ENCODE measurements around the gene COL20A1.
"Not testable (repeated sequence)": the region's sequence is repeated elsewhere in the genome, so short reads cannot be mapped to it uniquely, and the experiment has no call there.

The COL20A1 gene

DNA sequence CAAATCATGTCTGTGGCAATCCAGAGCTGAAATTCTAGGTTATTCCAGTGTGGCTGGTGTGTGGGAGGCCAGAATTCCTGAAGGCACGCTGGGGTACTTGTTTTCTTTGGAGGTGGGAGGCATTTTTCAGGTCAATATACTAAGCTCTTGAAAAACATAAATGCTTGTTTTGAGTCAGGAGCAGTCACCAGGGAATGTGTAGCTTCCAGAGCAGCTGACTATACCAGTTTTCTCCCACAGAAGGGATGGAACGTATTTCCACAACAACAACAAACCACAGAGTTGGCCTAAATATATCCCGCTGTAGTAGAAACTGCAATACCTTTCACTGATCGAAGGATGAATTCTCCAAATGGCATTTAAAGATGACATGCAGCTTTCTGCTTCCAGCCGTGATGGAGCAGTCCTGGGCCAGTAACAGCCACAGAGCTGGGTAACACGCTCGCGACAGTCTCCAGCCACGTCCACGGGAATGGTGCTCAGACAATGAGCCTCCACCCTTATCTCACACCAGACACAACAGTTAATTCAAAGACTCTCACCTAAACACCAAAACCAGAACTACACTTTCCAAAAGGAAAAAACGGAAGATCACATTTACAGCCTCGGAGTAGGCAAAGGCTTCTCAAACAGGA, 44.9 kb downstream of the COL20A1 start:
- H3K79me2 ChIP-seq (ENCODE audit: control insufficient read depth, insufficient read depth, low read length, unreplicated experiment), result no peaks in the 10 kb centered on the region
- H3K4me3 ChIP-seq (ENCODE audit: low read depth, low read length), result no peak overlapping the region
- peaks cover 17% of the 10 kb centered on the region for H3K27me3 ChIP-seq (ENCODE audit: insufficient read depth, low read length)
- no peak overlapping the region for H3K27ac ChIP-seq (ENCODE audit: low read depth, low read length)
- H3K36me3 ChIP-seq (ENCODE audit: insufficient read depth, low read length), result no peaks in the 10 kb centered on the region
- no peaks in the 10 kb centered on the region for H3K4me1 ChIP-seq (ENCODE audit: control insufficient read depth, insufficient read depth, low read length, unreplicated experiment)
- H2AFZ ChIP-seq (ENCODE audit: low read length, unreplicated experiment), result no peak overlapping the region

DNA sequence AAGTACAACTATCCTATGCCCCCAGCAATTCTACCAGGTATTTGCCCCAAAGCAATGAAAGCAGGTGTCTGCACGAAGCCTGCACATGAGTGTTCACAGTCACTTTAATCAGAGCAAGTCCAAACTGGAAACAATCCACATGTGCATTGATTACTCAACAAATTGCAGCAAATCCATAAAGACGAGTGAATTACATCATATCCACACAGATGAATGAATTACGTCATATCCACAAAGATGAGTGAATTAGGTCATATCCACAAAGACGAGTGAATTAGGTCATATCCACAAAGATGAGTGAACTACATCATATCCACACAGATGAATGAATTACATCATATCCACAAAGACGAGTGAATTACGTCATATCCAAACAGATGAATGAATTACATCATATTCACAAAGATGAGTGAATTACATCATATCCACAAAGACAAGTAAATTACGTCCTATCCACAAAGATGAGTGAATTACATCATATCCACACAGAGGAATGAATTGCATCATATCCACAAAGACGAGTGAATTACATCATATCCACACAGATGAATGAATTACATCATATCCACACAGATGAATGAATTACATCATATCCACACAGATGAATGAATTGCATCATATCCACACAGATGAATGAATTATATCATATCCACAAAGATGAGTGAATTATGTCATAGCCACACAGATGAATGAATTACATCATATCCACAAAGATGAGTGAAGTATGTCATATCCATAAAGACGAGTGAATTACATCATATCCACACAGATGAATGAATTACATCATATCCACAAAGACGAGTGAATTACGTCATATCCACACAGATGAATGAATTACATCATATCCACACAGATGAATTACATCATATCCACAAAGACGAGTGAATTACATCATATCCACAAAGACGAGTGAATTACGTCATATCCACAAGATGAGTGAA, 46.4 kb downstream of the COL20A1 start:
- H3K27ac ChIP-seq (ENCODE audit: low read depth, low read length); H3K4me1 ChIP-seq (ENCODE audit: control insufficient read depth, insufficient read depth, low read length, unreplicated experiment): not testable (repeated sequence)
- H3K27me3 ChIP-seq (ENCODE audit: insufficient read depth, low read length), result peaks cover 26% of the 10 kb centered on the region

DNA sequence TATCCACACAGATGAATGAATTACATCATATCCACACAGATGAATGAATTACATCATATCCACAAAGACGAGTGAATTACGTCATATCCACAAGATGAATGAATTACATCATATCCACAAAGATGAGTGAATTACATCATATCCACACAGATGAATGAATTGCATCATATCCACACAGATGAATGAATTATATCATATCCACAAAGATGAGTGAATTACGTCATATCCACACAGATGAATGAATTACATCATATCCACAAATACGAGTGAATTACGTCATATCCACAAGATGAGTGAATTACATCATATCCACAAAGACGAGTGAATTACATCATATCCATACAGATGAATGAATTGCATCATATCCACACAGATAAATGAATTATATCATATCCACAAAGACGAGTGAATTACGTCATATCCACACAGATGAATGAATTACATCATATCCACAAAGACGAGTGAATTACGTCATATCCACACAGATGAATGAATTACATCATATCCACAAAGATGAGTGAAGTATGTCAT, 47.2 kb downstream of the COL20A1 start:
- H2AFZ ChIP-seq (ENCODE audit: low read length, unreplicated experiment); H3K27ac ChIP-seq (ENCODE audit: low read depth, low read length); H3K79me2 ChIP-seq (ENCODE audit: control insufficient read depth, insufficient read depth, low read length, unreplicated experiment); H3K4me1 ChIP-seq (ENCODE audit: control insufficient read depth, insufficient read depth, low read length, unreplicated experiment); H3K4me3 ChIP-seq (ENCODE audit: low read depth, low read length); H3K36me3 ChIP-seq (ENCODE audit: insufficient read depth, low read length): not testable (repeated sequence)
- peaks cover 33% of the 10 kb centered on the region for H3K27me3 ChIP-seq (ENCODE audit: insufficient read depth, low read length)

More for the DNA sequence above, 46.4 kb downstream of the COL20A1 start:
- not testable (repeated sequence) for H3K4me3 ChIP-seq (ENCODE audit: low read depth, low read length); H2AFZ ChIP-seq (ENCODE audit: low read length, unreplicated experiment); H3K36me3 ChIP-seq (ENCODE audit: insufficient read depth, low read length); H3K79me2 ChIP-seq (ENCODE audit: control insufficient read depth, insufficient read depth, low read length, unreplicated experiment)

DNA sequence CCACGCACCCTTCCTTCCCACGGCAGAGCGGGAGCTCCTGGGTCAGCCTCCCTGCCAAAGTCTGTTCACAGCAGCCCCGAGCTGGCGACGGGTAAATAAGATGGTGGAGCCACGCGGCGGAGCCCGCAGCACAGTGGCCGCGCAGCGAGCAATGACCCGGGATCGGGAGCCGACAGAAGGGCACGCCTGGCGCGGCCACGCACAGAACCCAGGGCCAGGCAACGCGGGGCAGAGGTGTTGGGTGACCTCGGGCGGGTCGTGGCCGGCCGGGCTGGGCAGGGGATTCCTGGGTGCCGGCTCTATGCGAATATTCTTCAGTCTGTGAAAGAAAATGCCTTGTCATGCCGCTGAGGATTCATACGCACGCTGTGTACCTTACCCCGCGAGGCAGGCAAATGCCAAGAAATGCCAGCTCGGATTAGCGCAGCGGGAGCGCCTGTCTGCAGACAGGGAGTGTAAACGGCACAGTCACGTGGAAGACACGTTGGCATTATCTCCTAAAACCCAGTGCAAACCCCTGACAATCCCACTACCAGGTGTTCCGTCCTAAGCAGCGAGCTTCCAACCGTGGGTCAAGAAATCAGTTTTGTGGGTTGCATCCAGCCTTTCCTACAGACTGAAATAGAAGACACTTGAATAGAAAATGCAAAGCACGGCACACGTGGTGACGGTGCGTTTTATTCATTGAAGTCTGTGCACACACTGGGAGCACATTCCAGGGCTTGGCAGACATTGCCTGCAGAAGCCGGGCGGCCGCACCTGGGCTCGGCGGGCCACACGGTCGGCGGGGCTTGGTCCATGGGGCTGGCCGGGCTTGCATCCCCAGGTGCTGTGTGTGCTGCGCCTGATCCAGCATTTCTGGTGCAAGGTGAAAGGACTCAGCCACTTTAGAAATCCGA, 49.8 kb downstream of the COL20A1 start:
- no peaks in the 10 kb centered on the region for H3K79me2 ChIP-seq (ENCODE audit: control insufficient read depth, insufficient read depth, low read length, unreplicated experiment)
- no peak overlapping the region for H3K4me3 ChIP-seq (ENCODE audit: low read depth, low read length)
- no peaks in the 10 kb centered on the region for H3K4me1 ChIP-seq (ENCODE audit: control insufficient read depth, insufficient read depth, low read length, unreplicated experiment)
- H3K36me3 ChIP-seq (ENCODE audit: insufficient read depth, low read length), result no peaks in the 10 kb centered on the region
- no peak overlapping the region for H2AFZ ChIP-seq (ENCODE audit: low read length, unreplicated experiment)
- H3K27ac ChIP-seq (ENCODE audit: low read depth, low read length), result no peak overlapping the region
- H3K27me3 ChIP-seq (ENCODE audit: insufficient read depth, low read length), result peaks cover 42% of the 10 kb centered on the region

DNA sequence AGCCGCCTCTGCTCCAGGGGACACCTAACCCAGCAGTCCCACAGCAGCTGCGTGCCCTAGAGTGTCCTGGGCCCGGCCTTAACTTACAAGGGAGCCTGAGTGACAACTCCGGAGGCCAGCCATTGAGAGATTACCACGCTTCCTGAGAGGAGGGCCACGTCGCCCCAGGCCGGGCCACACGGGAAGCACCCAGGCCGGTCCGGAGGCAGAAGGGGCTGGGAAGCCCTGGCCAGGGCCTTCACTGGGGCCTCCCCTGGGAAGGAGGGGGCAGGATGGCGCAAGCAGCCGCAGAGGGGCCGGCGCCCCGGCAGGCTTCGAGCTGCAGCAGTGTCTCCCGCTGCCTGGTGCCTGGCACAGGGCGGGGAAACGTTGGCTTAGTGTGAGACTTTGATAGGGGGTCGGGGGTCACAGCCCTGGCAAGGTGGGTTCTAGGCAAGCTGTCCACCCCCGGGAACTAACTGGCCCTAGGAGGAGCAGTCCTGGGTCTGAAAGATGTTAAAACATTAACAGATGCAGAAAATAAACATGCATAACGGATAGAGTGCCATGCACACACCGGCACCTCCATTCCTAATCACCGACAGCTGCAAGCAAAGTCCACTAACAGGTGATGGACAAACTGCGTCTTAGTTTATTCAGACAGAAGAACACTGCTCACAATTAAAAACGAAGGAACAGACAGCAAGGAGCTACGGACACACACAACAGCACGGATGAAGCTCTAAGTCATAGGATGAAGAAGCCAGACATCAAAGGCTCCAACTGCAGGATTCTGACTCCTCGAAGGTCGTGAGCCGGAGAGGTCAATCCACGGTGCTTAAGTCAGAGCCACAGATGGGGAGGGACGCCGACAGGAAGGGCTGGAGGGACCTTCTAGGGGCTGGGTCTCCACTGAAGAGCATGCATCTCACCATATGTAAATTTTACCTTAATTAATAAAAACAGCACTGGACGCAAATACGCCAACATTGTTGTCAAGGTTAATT, 50.8 kb downstream of the COL20A1 start:
- Histone ChIP-seq H2AFZ (ENCODE audit: low read length, unreplicated experiment) (no peak overlapping the region), H3K27ac (ENCODE audit: low read depth, low read length) (no peak overlapping the region), H3K27me3 (ENCODE audit: insufficient read depth, low read length) (peaks cover 34% of the 10 kb centered on the region), H3K36me3 (ENCODE audit: insufficient read depth, low read length) (no peaks in the 10 kb centered on the region), H3K4me3 (ENCODE audit: low read depth, low read length) (no peak overlapping the region), H3K4me1 (ENCODE audit: control insufficient read depth, insufficient read depth, low read length, unreplicated experiment) (no peaks in the 10 kb centered on the region), H3K79me2 (ENCODE audit: control insufficient read depth, insufficient read depth, low read length, unreplicated experiment) (no peaks in the 10 kb centered on the region)

DNA sequence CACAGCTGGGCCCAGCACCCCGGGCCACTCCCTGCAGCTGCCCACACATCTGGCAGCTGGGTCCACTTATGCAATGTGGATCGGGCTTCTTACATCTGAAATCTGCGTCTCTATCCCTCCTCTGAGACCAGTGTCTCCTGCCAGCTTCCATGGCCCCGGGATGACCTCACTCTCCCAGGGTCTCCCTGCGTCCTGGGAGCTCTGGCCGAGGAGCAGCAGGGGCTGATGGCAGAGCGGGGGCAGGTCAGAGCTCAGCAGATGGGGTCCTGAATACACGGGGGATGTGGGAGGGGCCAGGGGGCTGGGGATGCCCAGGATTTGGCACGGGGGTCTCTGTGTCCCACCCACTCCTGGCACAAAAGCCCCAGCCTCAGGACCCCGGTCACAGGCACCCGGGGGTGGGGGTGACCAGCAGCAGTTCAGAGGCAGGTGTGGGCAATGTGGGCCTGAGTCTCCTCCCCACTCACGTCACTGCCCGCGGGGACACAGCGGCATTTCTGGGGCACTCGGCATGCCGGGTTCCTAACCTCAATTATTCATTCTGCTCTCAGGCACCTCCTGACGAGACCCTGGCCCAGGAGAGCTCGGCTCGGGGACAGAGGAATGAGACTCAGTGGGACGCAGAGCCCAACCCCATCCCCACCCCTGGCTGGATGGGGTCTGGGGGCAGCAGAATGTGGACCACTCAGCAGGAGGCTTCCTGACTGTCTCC, 51.8 kb downstream of the COL20A1 start:
- Histone ChIP-seq H3K4me1 (ENCODE audit: control insufficient read depth, insufficient read depth, low read length, unreplicated experiment) (no peaks in the 10 kb centered on the region), H3K27me3 (ENCODE audit: insufficient read depth, low read length) (peaks cover 34% of the 10 kb centered on the region), H2AFZ (ENCODE audit: low read length, unreplicated experiment) (no peak overlapping the region), H3K36me3 (ENCODE audit: insufficient read depth, low read length) (no peaks in the 10 kb centered on the region), H3K27ac (ENCODE audit: low read depth, low read length) (no peak overlapping the region), H3K4me3 (ENCODE audit: low read depth, low read length) (no peak overlapping the region), H3K79me2 (ENCODE audit: control insufficient read depth, insufficient read depth, low read length, unreplicated experiment) (no peaks in the 10 kb centered on the region)

DNA sequence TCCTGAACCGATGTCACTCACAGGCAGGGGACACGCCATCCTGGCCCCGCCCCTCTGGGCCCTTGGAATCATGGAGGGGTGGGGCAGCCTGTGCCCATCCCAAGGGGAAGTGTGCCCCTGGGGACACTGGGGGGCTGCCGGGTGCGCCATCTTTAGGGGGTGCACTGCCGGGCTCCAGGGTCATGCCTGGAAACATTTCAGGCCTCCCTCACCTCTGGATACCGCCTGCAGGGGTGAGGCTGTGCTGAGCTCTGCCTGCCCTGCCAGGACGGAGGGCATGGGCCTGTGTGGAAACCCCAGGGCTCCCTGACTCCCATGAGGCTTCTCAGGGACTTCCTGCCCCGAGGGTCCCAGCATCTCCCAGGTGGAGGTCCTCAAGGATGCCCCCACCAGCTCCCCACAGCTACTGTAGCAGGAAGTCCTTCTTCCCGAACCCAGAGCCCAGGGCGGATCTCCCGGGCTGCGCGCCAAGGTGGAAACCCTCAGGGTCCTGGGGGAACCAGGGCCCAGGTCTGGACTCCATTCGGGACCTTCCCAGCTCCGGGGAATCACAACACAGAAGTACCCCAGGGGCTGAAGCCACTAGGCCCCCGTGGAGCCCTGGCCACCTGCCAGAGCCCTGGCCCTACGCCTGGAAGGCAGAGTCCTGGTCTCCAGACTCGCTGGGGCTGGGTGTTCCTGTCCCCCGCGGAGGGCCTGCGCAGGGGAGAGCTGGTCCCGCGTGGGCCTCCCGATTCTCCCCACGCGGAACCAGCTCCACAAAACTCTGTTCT, 52.5 kb downstream of the COL20A1 start:
- Histone ChIP-seq H3K27ac (ENCODE audit: low read depth, low read length) (no peak overlapping the region), H3K27me3 (ENCODE audit: insufficient read depth, low read length) (peaks cover 34% of the 10 kb centered on the region), H3K4me1 (ENCODE audit: control insufficient read depth, insufficient read depth, low read length, unreplicated experiment) (no peaks in the 10 kb centered on the region), H2AFZ (ENCODE audit: low read length, unreplicated experiment) (no peak overlapping the region), H3K4me3 (ENCODE audit: low read depth, low read length) (no peak overlapping the region), H3K36me3 (ENCODE audit: insufficient read depth, low read length) (no peaks in the 10 kb centered on the region), H3K79me2 (ENCODE audit: control insufficient read depth, insufficient read depth, low read length, unreplicated experiment) (no peaks in the 10 kb centered on the region)

DNA sequence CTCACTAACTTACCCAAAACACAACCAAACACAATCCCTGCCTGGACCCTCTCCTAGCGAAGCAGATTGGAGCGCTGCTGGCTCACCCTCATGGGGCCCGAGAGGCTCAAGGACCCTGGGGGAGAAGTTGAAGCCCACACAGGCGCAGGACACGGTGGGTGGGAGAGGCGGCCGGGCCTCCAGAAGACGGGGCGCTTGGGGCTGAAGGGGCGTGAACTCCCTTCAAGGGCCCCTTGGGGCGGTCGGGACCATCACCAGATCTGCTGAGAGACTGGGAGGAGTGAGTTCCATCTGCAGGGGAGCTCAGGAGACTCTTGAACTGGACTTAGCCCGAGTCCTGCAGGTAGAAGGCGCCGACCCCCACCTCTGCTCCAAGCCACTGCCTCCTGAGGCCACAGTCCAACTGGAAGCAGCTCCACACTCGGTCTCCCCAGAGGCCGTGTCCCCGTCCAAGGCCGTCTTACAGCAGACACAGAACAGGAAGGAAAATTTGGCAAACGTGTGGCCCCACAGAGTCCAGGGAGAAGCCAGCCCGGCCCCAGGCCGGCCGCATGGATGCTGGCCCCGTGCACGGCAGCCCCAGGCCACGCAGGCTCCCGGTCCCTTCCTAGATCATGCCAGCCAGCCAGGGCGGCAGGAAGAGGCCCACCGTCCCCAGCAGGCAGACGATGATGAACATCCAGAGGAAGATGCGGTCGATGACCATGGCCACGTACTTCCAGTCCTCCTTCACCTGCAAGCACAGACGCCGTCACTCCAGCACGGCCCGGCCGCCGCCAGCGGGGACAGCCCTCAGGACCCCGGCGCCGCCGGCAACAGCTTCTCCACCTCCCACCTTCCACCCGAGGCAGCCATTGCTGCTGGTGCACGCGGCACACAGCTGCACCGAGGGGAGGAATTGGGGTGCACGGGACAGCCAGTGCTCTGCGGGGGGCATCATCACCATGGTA, 53.4 kb downstream of the COL20A1 start:
- H3K27me3 ChIP-seq (ENCODE audit: insufficient read depth, low read length), result peaks cover 34% of the 10 kb centered on the region
- H3K4me1 ChIP-seq (ENCODE audit: control insufficient read depth, insufficient read depth, low read length, unreplicated experiment), result no peaks in the 10 kb centered on the region
- H3K79me2 ChIP-seq (ENCODE audit: control insufficient read depth, insufficient read depth, low read length, unreplicated experiment), result no peaks in the 10 kb centered on the region
- no peak overlapping the region for H3K27ac ChIP-seq (ENCODE audit: low read depth, low read length)
- no peak overlapping the region for H2AFZ ChIP-seq (ENCODE audit: low read length, unreplicated experiment)
- H3K4me3 ChIP-seq (ENCODE audit: low read depth, low read length), result no peak overlapping the region
- no peaks in the 10 kb centered on the region for H3K36me3 ChIP-seq (ENCODE audit: insufficient read depth, low read length)

Measured in ACC112 (cell line).